K562 (cell line): Measurements from ENCODE around the gene RAP1A. TPM values are rescaled to one million over a fixed set of nuclear protein-coding genes. Genes with fewer than 3 reads are reported as not detected.

ENCODE experiments used
- ATAC-seq: fragments of 200-7000 bp; cut with Tn5 transposase; 3 replicates; pipeline ENCODE4 v1.9.1; 2020; ENCODE audit warnings: moderate library complexity
- BruUV-seq: library from RNA; stranded (reverse); fragments of 400-500 nt; replicated peaks from 2 replicates; lab custom pipeline; 2021; lab: Mats Ljungman, UMichigan
- CTCF ChIA-PET: fragments of 300-600 bp; formaldehyde crosslinking; extraction: SDS; loops from one replicate; lab custom pipeline; 2021; ENCODE audit warnings: low intra/inter-chr PET ratio; lab: Yijun Ruan, JAX
- POLR2A ChIA-PET: fragments of 300-600, 350-650 bp; sonication (Branson Sonifier 250); formaldehyde crosslinking; extraction: SDS; loops from one replicate; lab custom pipeline; 2021; ENCODE audit warnings: antibody characterized with exemption, inconsistent platforms; lab: Yijun Ruan, JAX
- DNase-seq, 4 experiments: peaks; one replicate each; pipeline versions ENCODE4 v3.0.0 to v3.0.0-alpha.2; 2011 to 2018; ENCODE audit warnings: low spot score in 3 of 4, mixed read lengths in 3 of 4; ENCODE audit errors: extremely low read depth in 1 of 4
- FAIRE-seq: peaks from 2 replicates; lab custom pipeline; 2011; peaks lifted over from hg19 to GRCh38; lab: Jason Lieb, UNC
- H2AFZ ChIP-seq: 2 replicates; pipeline ENCODE4 v1.6.0; 2011; ENCODE audit warnings: low read depth, low read length, control low read depth, inconsistent platforms
- H3K27ac ChIP-seq: fragments of 200-600 bp; 3 replicates; pipeline ENCODE4 v1.8.0; 2011; ENCODE audit warnings: low read depth, mild to moderate bottlenecking, control low read depth, inconsistent platforms, low read length, moderate library complexity, mixed read lengths; ENCODE audit errors: extremely low read depth
- H3K27me3 ChIP-seq, 2 experiments: fragments of 300-600 bp in 1 of 2; 2 replicates in 1 of 2; 3 replicates in 1 of 2; pipeline versions ENCODE4 v1.6.0 to v1.8.0; 2011; ENCODE audit warnings: inconsistent platforms in 2 of 2, low read length in 2 of 2, mild to moderate bottlenecking in 1 of 2, mixed read lengths in 1 of 2, moderate library complexity in 1 of 2; ENCODE audit not compliant: control insufficient read depth in 2 of 2, insufficient read depth in 2 of 2
- H3K36me3 ChIP-seq: fragments of 300-600 bp; 3 replicates; pipeline ENCODE4 v1.8.0; 2011; ENCODE audit warnings: mild to moderate bottlenecking, low read length, inconsistent platforms; ENCODE audit not compliant: control insufficient read depth, insufficient read depth
- H3K4me1 ChIP-seq, 2 experiments: fragments of 200-600 bp in 1 of 2; replicated peaks in 1 of 2; 2 replicates in 1 of 2; 3 replicates in 1 of 2; pipeline versions ENCODE4 v1.5.1 to v1.8.0; 2011; ENCODE audit warnings: inconsistent platforms in 2 of 2, low read length in 2 of 2, mild to moderate bottlenecking in 1 of 2, mixed read lengths in 1 of 2, moderate library complexity in 1 of 2; ENCODE audit not compliant: control insufficient read depth in 2 of 2, insufficient read depth in 2 of 2
- H3K4me2 ChIP-seq: 2 replicates; pipeline ENCODE4 v1.6.1; 2011; ENCODE audit warnings: low read length, control low read depth, inconsistent platforms, mixed read lengths; ENCODE audit not compliant: insufficient read depth
- H3K4me3 ChIP-seq: fragments of 200-600 bp; sonication (generic), shearing (Covaris generic); 2 replicates; pipeline ENCODE4 v1.5.1; 2016; ENCODE audit warnings: control low read depth, inconsistent platforms
- H3K79me2 ChIP-seq: fragments of 200-600 bp; 3 replicates; pipeline ENCODE4 v1.8.0; 2011; ENCODE audit warnings: low read length, inconsistent platforms; ENCODE audit not compliant: control insufficient read depth, insufficient read depth
- H3K9ac ChIP-seq, 2 experiments: 2 replicates each; pipeline versions ENCODE4 v1.6.0 to v1.6.1; 2011; ENCODE audit warnings: low read depth in 2 of 2, low read length in 2 of 2, control low read depth in 1 of 2, inconsistent platforms in 1 of 2, mild to moderate bottlenecking in 1 of 2, mixed read lengths in 1 of 2; ENCODE audit not compliant: insufficient read depth in 1 of 2
- H3K9me1 ChIP-seq: one replicate; pipeline ENCODE4 v1.6.0; 2011; ENCODE audit warnings: inconsistent platforms, mild to moderate bottlenecking, low read length, moderate library complexity; ENCODE audit not compliant: control insufficient read depth, insufficient read depth
- H3K9me3 ChIP-seq: replicated peaks from 2 replicates; pipeline ENCODE4 v1.5.1; 2011; ENCODE audit warnings: low read depth, low read length, inconsistent platforms; ENCODE audit not compliant: control insufficient read depth, insufficient read depth
- H4K20me1 ChIP-seq: replicated peaks from 2 replicates; pipeline ENCODE4 v1.6.1; 2011; ENCODE audit warnings: low read length, inconsistent platforms, mixed read lengths; ENCODE audit not compliant: control insufficient read depth, insufficient read depth
- JUN ChIP-seq, 2 experiments: sonication (generic) in 1 of 2; formaldehyde crosslinking in 1 of 2; IDR thresholded peaks; 2 replicates each; pipeline versions ENCODE4 v1.6.1 to v1.8.0; 2012 to 2022; ENCODE audit warnings: borderline replicate concordance in 2 of 2, mild to moderate bottlenecking in 2 of 2, improper control_type of control experiment in 1 of 2, low read depth in 1 of 2, low read length in 1 of 2, missing genetic modification reagents in 1 of 2
- PML ChIP-seq: IDR thresholded peaks from 2 replicates; pipeline ENCODE4 v1.6.1; 2012; ENCODE audit warnings: low read length, inconsistent platforms
- ZC3H11A ChIP-seq: IDR thresholded peaks from 2 replicates; pipeline ENCODE4 v1.6.1; 2012; ENCODE audit warnings: low read depth, low read length, improper control_type of control experiment
- ZNF445 ChIP-seq: fragments of 250-450 bp; sonication (Bioruptor Pico); IDR thresholded peaks from 2 replicates; pipeline ENCODE4 v1.4.0; 2020; ENCODE audit warnings: low read depth, mild to moderate bottlenecking, moderate library complexity
- WGBS: fragments of 100-300 bp; shearing (Covaris generic); methylation state at CpG from one replicate; pipeline ENCODE4 v1.1.6; 2016; ENCODE audit warnings: low coverage, mixed read lengths; ENCODE audit not compliant: insufficient coverage; ENCODE audit errors: missing lambda C conversion rate; 5-methylcytosine and 5-hydroxymethylcytosine counted together
- in situ Hi-C: fragments of 300-500 bp; cut with MboI; formaldehyde crosslinking; loops from 4 replicates; pipeline ENCODE4 v1.15.0; 2018; ENCODE audit warnings: inconsistent platforms, mixed read lengths
- intact Hi-C: fragments of 100-400 bp; cut with micrococcal nuclease; formaldehyde crosslinking; loops from 2 replicates; pipeline ENCODE4 v1.14.2; 2022
- polyA plus RNA-seq, 8 experiments: library from polyadenylated mRNA; depleted of rRNA in 4 of 8; stranded (reverse) in 5 of 8; unstranded in 3 of 8; fragments of >200 nt; fragmentation: Nextera tagmentation in 2 of 8; fragmentation: Illumina TruSeq in 1 of 8; extraction: Ambion mirVana in 2 of 8; extraction: Trizol in 1 of 8; gene quantifications; 2 replicates each; pipeline versions ENCODE4 v1.2.1 to v1.2.3, GENCODE V29; 2011 to 2014; ENCODE audit warnings: inconsistent platforms in 1 of 8, missing spikeins in 1 of 8
- total RNA-seq, 7 experiments: library from RNA; depleted of rRNA in 6 of 7; stranded (reverse); fragments of >200 nt in 6 of 7; fragmentation: Illumina TruSeq in 2 of 7; extraction: Trizol in 2 of 7; gene quantifications; 2 replicates each; pipeline versions ENCODE4 v1.2.1 to v1.2.3, GENCODE V29; 2011 to 2021; ENCODE audit warnings: low replicate concordance in 1 of 7
- TF ChIP-seq, protein P1 (sequence below): fragments of 250-450 bp; sonication (Bioruptor Pico); IDR thresholded peaks from 2 replicates; pipeline ENCODE4 v1.8.0; 2021; ENCODE audit warnings: moderate library complexity, mild to moderate bottlenecking, inconsistent platforms
- TF ChIP-seq, protein P2 (sequence below): fragments of 450-650 bp; formaldehyde crosslinking; IDR thresholded peaks from 2 replicates; pipeline ENCODE4 v1.4.0; 2020; ENCODE audit warnings: mild to moderate bottlenecking, mixed read lengths

RAP1A gene
- total and polyA plus RNA-seq, 9 of the 15 experiments (the other 6 are each of a cell fraction or from before 2014, with no cell fraction given), result 13.4 to 86.2 (median 32.5) TPM

DNA sequence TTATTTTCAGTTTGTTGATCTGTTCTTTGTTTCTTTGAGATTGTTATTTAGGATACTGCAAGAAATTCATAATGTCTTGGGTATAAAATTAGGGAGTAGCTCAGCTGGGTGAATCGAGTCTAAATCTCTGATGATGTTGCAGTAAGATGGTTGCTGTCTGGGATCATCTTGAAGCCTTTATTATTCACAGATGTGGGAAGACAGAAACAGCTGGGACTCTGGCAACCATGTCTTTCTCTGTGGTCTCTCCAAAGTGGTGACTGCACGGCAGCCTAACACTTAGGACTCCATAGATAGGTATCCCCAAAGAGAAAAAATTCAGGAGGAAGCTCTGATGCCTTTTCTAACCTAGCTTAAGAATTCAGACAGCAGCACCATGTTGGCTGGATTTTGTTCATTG is 52.7 kb downstream of the RAP1A start (continued):
- TF ChIP-seq, protein P1, sequence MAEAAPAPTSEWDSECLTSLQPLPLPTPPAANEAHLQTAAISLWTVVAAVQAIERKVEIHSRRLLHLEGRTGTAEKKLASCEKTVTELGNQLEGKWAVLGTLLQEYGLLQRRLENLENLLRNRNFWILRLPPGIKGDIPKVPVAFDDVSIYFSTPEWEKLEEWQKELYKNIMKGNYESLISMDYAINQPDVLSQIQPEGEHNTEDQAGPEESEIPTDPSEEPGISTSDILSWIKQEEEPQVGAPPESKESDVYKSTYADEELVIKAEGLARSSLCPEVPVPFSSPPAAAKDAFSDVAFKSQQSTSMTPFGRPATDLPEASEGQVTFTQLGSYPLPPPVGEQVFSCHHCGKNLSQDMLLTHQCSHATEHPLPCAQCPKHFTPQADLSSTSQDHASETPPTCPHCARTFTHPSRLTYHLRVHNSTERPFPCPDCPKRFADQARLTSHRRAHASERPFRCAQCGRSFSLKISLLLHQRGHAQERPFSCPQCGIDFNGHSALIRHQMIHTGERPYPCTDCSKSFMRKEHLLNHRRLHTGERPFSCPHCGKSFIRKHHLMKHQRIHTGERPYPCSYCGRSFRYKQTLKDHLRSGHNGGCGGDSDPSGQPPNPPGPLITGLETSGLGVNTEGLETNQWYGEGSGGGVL (CRISPR knock-in tag), result no peak
- TF ChIP-seq JUN (IDR thresholded peaks at IDR 0.05; ENCODE audit: borderline replicate concordance, low read depth, low read length), result no peak
- no peak for TF ChIP-seq JUN (CRISPR knock-in tag; IDR thresholded peaks at IDR 0.05; ENCODE audit: borderline replicate concordance)
- TF ChIP-seq PML, result no peak

DNA sequence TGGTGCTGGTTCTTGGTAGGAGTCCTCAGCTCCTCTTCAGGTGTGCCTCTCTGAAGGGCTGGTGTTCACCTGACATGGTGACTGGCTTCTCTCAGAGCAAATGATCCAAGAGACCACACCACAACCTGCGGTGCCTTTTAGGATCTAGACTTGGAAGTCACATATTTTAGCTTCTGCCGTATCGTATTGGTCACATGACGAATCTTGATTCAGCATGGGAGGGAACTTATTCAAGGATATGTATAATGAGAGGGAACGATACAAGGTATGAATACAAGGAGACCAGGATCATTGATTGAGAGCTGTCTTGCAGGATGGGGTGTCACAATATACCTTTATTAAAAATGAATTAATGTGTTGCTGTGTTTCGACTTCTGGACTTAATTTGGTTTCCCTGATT is 58.0 kb downstream of the RAP1A start:
- no peak for DNase-seq
- Histone ChIP-seq H3K9ac (no peak overlapping the region), H3K4me2 (no peak overlapping the region), H3K79me2 (peaks cover 43% of the 10 kb centered on the region), H3K27me3 (no peaks in the 10 kb centered on the region), H4K20me1 (no peaks in the 10 kb centered on the region), H3K4me3 (no peak overlapping the region), H3K4me1 (no peaks in the 10 kb centered on the region), H3K9me1 (no peaks in the 10 kb centered on the region), H3K27ac (no peak overlapping the region), H3K9me3 (peaks cover 22% of the 10 kb centered on the region), H3K36me3 (peaks cover 15% of the 10 kb centered on the region; the same call in 2 of the 3 replicates), H2AFZ (no peak overlapping the region)
- in situ Hi-C loops (no loop called here), intact Hi-C loops (no loop called here)
- ChIA-PET POLR2A (interaction anchor here (2.7 kb wide), 1 partner anchor 13 kb away, joined by 10 read pairs; no protein-coding TSS in a partner anchor), CTCF (no interaction called here)
- ATAC-seq, result no peak
- 96% methylated on average over 6 of the region's 6 CpGs for WGBS
- FAIRE-seq, result no peak
- no TSS peak for BruUV-seq
- TF ChIP-seq, protein P2, sequence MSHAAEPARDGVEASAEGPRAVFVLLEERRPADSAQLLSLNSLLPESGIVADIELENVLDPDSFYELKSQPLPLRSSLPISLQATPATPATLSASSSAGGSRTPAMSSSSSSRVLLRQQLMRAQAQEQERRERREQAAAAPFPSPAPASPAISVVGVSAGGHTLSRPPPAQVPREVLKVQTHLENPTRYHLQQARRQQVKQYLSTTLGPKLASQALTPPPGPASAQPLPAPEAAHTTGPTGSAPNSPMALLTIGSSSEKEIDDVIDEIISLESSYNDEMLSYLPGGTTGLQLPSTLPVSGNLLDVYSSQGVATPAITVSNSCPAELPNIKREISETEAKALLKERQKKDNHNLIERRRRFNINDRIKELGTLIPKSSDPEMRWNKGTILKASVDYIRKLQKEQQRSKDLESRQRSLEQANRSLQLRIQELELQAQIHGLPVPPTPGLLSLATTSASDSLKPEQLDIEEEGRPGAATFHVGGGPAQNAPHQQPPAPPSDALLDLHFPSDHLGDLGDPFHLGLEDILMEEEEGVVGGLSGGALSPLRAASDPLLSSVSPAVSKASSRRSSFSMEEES, result peak; percentile 72
- TF ChIP-seq ZC3H11A (no peak), ZNF445 (CRISPR knock-in tag) (peak; percentile 75; the same call in 1 of the 2 replicates)
